SK-N-SH (cell line): ENCODE measurements around the gene DLG2. TPM values are rescaled to one million over a fixed set of nuclear protein-coding genes. Genes with fewer than 3 reads are reported as not detected.

Experiments
- CTCF ChIA-PET: fragments of 300-600, 350-600 bp; formaldehyde crosslinking; extraction: SDS; loops from one replicate; lab custom pipeline; 2021; lab: Yijun Ruan, JAX
- POLR2A ChIA-PET: fragments of 350-600 bp; sonication (Branson Sonifier 250); formaldehyde crosslinking; extraction: SDS; loops from one replicate; lab custom pipeline; 2020; ENCODE audit warnings: antibody characterized with exemption, inconsistent platforms; lab: Yijun Ruan, JAX
- DNase-seq: peaks from one replicate; pipeline ENCODE4 v3.0.0; 2012
- H2AFZ ChIP-seq: fragments of 200-600 bp; sonication (generic); 2 replicates; pipeline ENCODE4 v1.8.1; 2016; ENCODE audit warnings: antibody characterized with exemption, mild to moderate bottlenecking, low read depth
- H3F3A ChIP-seq: fragments of 200-600 bp; sonication (generic); replicated peaks from 2 replicates; pipeline ENCODE3; 2016; ENCODE audit warnings: antibody characterized with exemption, mild to moderate bottlenecking; ENCODE audit not compliant: insufficient read depth
- H3K27ac ChIP-seq, 2 experiments: fragments of 200-500 bp in 1 of 2; fragments of 200-600 bp in 1 of 2; sonication (Bioruptor generic) in 1 of 2; sonication (generic), shearing (Covaris generic) in 1 of 2; 2 replicates each; pipeline versions ENCODE4 v1.5.1 to v1.6.1; 2014 to 2016; ENCODE audit warnings: low read depth in 2 of 2, inconsistent platforms in 1 of 2, low read length in 1 of 2, mild to moderate bottlenecking in 1 of 2, mixed read lengths in 1 of 2
- H3K27me3 ChIP-seq: fragments of 200-600 bp; sonication (generic), shearing (Covaris generic); 2 replicates; pipeline ENCODE4 v1.6.1; 2016; ENCODE audit warnings: mixed run types; ENCODE audit not compliant: insufficient read depth
- H3K36me3 ChIP-seq, 2 experiments: fragments of 200-500 bp in 1 of 2; fragments of 200-600 bp in 1 of 2; sonication (Bioruptor generic) in 1 of 2; sonication (generic) in 1 of 2; replicated peaks in 1 of 2; 2 replicates each; pipeline versions ENCODE3 to v1.5.1; 2014 to 2016; ENCODE audit warnings: low read length in 1 of 2, mild to moderate bottlenecking in 1 of 2; ENCODE audit not compliant: insufficient read depth in 2 of 2, control insufficient read depth in 1 of 2
- H3K4me1 ChIP-seq, 2 experiments: fragments of 200-500 bp in 1 of 2; fragments of 200-600 bp in 1 of 2; sonication (Bioruptor generic) in 1 of 2; sonication (generic), shearing (Covaris generic) in 1 of 2; 2 replicates each; pipeline versions ENCODE4 v1.5.1 to v1.6.1; 2014 to 2016; ENCODE audit warnings: low read depth in 1 of 2, low read length in 1 of 2, mixed run types in 1 of 2; ENCODE audit not compliant: insufficient read depth in 2 of 2, control insufficient read depth in 1 of 2
- H3K4me2 ChIP-seq: fragments of 200-600 bp; sonication (generic), shearing (Covaris generic); 2 replicates; pipeline ENCODE4 v1.6.1; 2017; ENCODE audit warnings: mixed run types
- H3K4me3 ChIP-seq, 2 experiments: fragments of 200-500 bp in 1 of 2; fragments of 200-600 bp in 1 of 2; sonication (Bioruptor generic) in 1 of 2; sonication (generic), shearing (Covaris generic) in 1 of 2; 2 replicates each; pipeline versions ENCODE4 v1.5.1 to v1.8.1; 2014 to 2016; ENCODE audit warnings: low read depth in 2 of 2, inconsistent platforms in 1 of 2, low read length in 1 of 2, mild to moderate bottlenecking in 1 of 2, mixed read lengths in 1 of 2, moderate library complexity in 1 of 2
- H3K79me2 ChIP-seq: fragments of 200-600 bp; sonication (generic); 2 replicates; pipeline ENCODE4 v1.8.1; 2017; ENCODE audit warnings: mild to moderate bottlenecking; ENCODE audit not compliant: insufficient read depth
- H3K9ac ChIP-seq: fragments of 200-600 bp; sonication (generic); 2 replicates; pipeline ENCODE4 v1.6.1; 2017; ENCODE audit warnings: mixed run types
- H3K9me2 ChIP-seq: fragments of 200-600 bp; sonication (generic); 2 replicates; pipeline ENCODE4 v1.6.1; 2017; ENCODE audit warnings: mixed run types
- H3K9me3 ChIP-seq: fragments of 200-600 bp; sonication (generic); 2 replicates; pipeline ENCODE4 v1.6.1; 2017; ENCODE audit warnings: mixed run types, mild to moderate bottlenecking, moderate library complexity
- H4K20me1 ChIP-seq: fragments of 200-600 bp; sonication (generic); 2 replicates; pipeline ENCODE4 v1.6.1; 2017; ENCODE audit warnings: mild to moderate bottlenecking, mixed run types; ENCODE audit not compliant: insufficient read depth
- ELF1 ChIP-seq: IDR thresholded peaks from 2 replicates; pipeline ENCODE4 v1.4.0; 2012
- EP300 ChIP-seq, 2 experiments: IDR thresholded peaks; 2 replicates each; pipeline versions ENCODE4 v1.4.0 to v1.6.1; 2012; ENCODE audit warnings: borderline replicate concordance in 1 of 2, low read depth in 1 of 2, low read length in 1 of 2
- EZH2phosphoT487 ChIP-seq: fragments of 200-600 bp; sonication (generic); IDR thresholded peaks from 2 replicates; pipeline ENCODE4 v1.6.1; 2017; ENCODE audit warnings: low read depth, mixed run types, mild to moderate bottlenecking, antibody characterized with exemption, moderate library complexity, borderline replicate concordance
- FOSL2 ChIP-seq: IDR thresholded peaks from 2 replicates; pipeline ENCODE4 v1.4.0; 2012; ENCODE audit warnings: low read depth, mild to moderate bottlenecking, moderate library complexity, borderline replicate concordance
- FOXJ3 ChIP-seq: sonication (generic); formaldehyde crosslinking; IDR thresholded peaks from 2 replicates; pipeline ENCODE4 v1.5.1; 2020; ENCODE audit warnings: mild to moderate bottlenecking, missing genetic modification reagents
- FOXM1 ChIP-seq: IDR thresholded peaks from 2 replicates; pipeline ENCODE4 v1.4.0; 2012; ENCODE audit warnings: low read depth, mild to moderate bottlenecking
- GABPA ChIP-seq: IDR thresholded peaks from 2 replicates; pipeline ENCODE4 v1.4.0; 2012; ENCODE audit warnings: low read depth, mild to moderate bottlenecking
- GATA2 ChIP-seq: sonication (generic); formaldehyde crosslinking; IDR thresholded peaks from 2 replicates; pipeline ENCODE4 v1.5.0; 2020; ENCODE audit warnings: mild to moderate bottlenecking, missing genetic modification reagents
- MEF2A ChIP-seq: IDR thresholded peaks from 2 replicates; pipeline ENCODE4 v1.4.0; 2012; ENCODE audit warnings: low read depth, borderline replicate concordance
- MXI1 ChIP-seq: IDR thresholded peaks from 2 replicates; pipeline ENCODE4 v1.6.1; 2012; ENCODE audit warnings: mild to moderate bottlenecking, low read depth, low read length, improper control_type of control experiment
- NFIC ChIP-seq: IDR thresholded peaks from 2 replicates; pipeline ENCODE4 v1.4.0; 2012; ENCODE audit warnings: borderline replicate concordance
- RAD21 ChIP-seq: IDR thresholded peaks from 2 replicates; pipeline ENCODE4 v1.6.1; 2012; ENCODE audit warnings: mild to moderate bottlenecking, low read length
- RFX5 ChIP-seq: IDR thresholded peaks from 2 replicates; pipeline ENCODE4 v1.6.1; 2012; ENCODE audit warnings: mild to moderate bottlenecking, improper control_type of control experiment, low read length
- SIN3A ChIP-seq: IDR thresholded peaks from 2 replicates; pipeline ENCODE4 v1.6.1; 2012; ENCODE audit warnings: low read depth, mild to moderate bottlenecking, low read length, moderate library complexity, borderline replicate concordance
- TAF1 ChIP-seq: IDR thresholded peaks from 2 replicates; pipeline ENCODE4 v1.6.1; 2012; ENCODE audit warnings: low read depth, mild to moderate bottlenecking, low read length, moderate library complexity, borderline replicate concordance
- TCF12 ChIP-seq: IDR thresholded peaks from 2 replicates; pipeline ENCODE4 v1.4.0; 2012
- WGBS: methylation state at CpG from one replicate; pipeline ENCODE4 v1.1.6; 2017; ENCODE audit warnings: low lambda C conversion rate; 5-methylcytosine and 5-hydroxymethylcytosine counted together
- polyA plus RNA-seq, 3 experiments: library from polyadenylated mRNA; depleted of rRNA; stranded (reverse); fragments of >200 nt; gene quantifications; 2 replicates each; pipeline ENCODE4 v1.2.3, GENCODE V29; 2012
- TF ChIP-seq, protein P1 (sequence below): IDR thresholded peaks from 2 replicates; pipeline ENCODE4 v1.4.0; 2012; ENCODE audit warnings: low read depth, borderline replicate concordance
- TF ChIP-seq, protein P2 (sequence below): IDR thresholded peaks from 2 replicates; pipeline ENCODE4 v1.6.1; 2012; ENCODE audit warnings: mild to moderate bottlenecking, low read depth, low read length, moderate library complexity
- TF ChIP-seq, protein P3 (sequence below): fragments of 200-600 bp; sonication (generic); IDR thresholded peaks from 2 replicates; pipeline ENCODE4 v1.6.1; 2017; ENCODE audit warnings: antibody characterized with exemption, mild to moderate bottlenecking, moderate library complexity

DLG2 gene
- polyA plus RNA-seq, 1 of the 3 experiments (the other 2 are of a cell fraction) = 0.21 TPM

DNA sequence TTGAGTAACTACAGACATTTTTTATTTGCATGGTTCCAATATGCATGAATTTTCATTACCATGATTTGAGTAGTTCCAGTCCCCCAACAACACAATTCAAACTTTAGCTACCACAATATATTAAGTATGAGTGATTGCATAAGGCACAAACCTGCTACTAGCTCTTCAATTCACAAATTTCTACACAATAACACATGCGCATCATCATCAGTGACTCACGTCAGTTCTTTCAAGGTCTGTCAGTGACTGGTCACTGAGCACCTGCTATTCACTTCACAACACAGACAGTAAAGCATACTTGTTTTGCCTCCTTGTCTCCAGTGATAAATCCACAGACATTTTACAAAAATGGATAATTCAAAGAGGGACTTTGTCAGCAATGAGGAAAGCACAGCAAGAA, 1905.9 kb downstream of the DLG2 start:
- Histone ChIP-seq H3K9me2 (no peaks in the 10 kb centered on the region), H4K20me1 (no peaks in the 10 kb centered on the region), H3K9ac (no peak overlapping the region), H3K27ac (no peak overlapping the region), H3K79me2 (no peaks in the 10 kb centered on the region), H3K36me3 (no peaks in the 10 kb centered on the region), H3K27me3 (no peaks in the 10 kb centered on the region), H3K4me2 (no peak overlapping the region), H2AFZ (no peak overlapping the region), H3K9me3 (no peaks in the 10 kb centered on the region), H3K4me3 (no peak overlapping the region), H3K4me1 (peaks cover 13 to 24% of the 10 kb centered on the region in 2 experiments; a peak in 3 of 4 replicates), H3F3A (no peaks in the 10 kb centered on the region)
- WGBS = 69% methylated on average over 2 of the region's 2 CpGs
- ChIA-PET CTCF (no interaction called here), POLR2A (no interaction called here)
- no peak for DNase-seq
- TF ChIP-seq ELF1 = no peak
- no peak for TF ChIP-seq TAF1
- TF ChIP-seq FOXJ3 = no peak

DNA sequence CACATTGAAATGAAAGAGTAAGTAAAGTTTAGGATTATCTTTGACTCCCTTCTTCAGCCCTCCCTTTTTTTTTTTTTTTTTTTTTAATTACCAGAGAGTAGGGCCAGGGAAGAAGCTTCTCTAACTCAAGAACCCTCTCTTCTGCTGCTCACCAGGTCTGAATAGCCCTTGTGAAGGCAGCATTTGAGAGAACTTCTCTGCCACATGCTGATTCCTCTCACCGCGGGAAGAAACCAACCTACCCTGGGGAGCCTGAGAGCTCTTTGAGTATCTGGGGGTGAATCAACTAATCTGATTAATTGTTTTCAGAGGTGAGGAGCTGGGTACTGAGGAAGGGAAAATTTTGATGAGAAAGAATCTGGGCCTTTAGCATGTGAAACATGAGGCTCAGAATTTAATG, 1906.5 kb downstream of the DLG2 start:
- TF ChIP-seq SIN3A (no peak), FOXM1 (no peak), NFIC (no peak), RFX5 (no peak), MEF2A (no peak), GATA2 (CRISPR knock-in tag) (no peak), FOSL2 (no peak), GABPA (no peak), EZH2phosphoT487 (no peak), TCF12 (no peak), MXI1 (no peak), EP300 (IDR thresholded peaks at IDR 0.05; ENCODE audit: borderline replicate concordance in 1 of 2, low read depth in 1 of 2, low read length in 1 of 2) (no peak), RAD21 (no peak)
- TF ChIP-seq, protein P1, sequence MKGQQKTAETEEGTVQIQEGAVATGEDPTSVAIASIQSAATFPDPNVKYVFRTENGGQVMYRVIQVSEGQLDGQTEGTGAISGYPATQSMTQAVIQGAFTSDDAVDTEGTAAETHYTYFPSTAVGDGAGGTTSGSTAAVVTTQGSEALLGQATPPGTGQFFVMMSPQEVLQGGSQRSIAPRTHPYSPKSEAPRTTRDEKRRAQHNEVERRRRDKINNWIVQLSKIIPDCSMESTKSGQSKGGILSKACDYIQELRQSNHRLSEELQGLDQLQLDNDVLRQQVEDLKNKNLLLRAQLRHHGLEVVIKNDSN = no peak
- TF ChIP-seq, protein P2, sequence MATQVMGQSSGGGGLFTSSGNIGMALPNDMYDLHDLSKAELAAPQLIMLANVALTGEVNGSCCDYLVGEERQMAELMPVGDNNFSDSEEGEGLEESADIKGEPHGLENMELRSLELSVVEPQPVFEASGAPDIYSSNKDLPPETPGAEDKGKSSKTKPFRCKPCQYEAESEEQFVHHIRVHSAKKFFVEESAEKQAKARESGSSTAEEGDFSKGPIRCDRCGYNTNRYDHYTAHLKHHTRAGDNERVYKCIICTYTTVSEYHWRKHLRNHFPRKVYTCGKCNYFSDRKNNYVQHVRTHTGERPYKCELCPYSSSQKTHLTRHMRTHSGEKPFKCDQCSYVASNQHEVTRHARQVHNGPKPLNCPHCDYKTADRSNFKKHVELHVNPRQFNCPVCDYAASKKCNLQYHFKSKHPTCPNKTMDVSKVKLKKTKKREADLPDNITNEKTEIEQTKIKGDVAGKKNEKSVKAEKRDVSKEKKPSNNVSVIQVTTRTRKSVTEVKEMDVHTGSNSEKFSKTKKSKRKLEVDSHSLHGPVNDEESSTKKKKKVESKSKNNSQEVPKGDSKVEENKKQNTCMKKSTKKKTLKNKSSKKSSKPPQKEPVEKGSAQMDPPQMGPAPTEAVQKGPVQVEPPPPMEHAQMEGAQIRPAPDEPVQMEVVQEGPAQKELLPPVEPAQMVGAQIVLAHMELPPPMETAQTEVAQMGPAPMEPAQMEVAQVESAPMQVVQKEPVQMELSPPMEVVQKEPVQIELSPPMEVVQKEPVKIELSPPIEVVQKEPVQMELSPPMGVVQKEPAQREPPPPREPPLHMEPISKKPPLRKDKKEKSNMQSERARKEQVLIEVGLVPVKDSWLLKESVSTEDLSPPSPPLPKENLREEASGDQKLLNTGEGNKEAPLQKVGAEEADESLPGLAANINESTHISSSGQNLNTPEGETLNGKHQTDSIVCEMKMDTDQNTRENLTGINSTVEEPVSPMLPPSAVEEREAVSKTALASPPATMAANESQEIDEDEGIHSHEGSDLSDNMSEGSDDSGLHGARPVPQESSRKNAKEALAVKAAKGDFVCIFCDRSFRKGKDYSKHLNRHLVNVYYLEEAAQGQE = no peak
- TF ChIP-seq, protein P3, sequence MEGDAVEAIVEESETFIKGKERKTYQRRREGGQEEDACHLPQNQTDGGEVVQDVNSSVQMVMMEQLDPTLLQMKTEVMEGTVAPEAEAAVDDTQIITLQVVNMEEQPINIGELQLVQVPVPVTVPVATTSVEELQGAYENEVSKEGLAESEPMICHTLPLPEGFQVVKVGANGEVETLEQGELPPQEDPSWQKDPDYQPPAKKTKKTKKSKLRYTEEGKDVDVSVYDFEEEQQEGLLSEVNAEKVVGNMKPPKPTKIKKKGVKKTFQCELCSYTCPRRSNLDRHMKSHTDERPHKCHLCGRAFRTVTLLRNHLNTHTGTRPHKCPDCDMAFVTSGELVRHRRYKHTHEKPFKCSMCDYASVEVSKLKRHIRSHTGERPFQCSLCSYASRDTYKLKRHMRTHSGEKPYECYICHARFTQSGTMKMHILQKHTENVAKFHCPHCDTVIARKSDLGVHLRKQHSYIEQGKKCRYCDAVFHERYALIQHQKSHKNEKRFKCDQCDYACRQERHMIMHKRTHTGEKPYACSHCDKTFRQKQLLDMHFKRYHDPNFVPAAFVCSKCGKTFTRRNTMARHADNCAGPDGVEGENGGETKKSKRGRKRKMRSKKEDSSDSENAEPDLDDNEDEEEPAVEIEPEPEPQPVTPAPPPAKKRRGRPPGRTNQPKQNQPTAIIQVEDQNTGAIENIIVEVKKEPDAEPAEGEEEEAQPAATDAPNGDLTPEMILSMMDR = no peak
- Histone ChIP-seq H4K20me1 (no peaks in the 10 kb centered on the region), H2AFZ (no peak overlapping the region), H3K9me2 (no peaks in the 10 kb centered on the region), H3K4me1 (peaks cover 11 to 24% of the 10 kb centered on the region in 2 experiments; a peak in 3 of 4 replicates), H3K9me3 (no peaks in the 10 kb centered on the region), H3K27ac (no peak overlapping the region), H3K27me3 (no peaks in the 10 kb centered on the region), H3K36me3 (no peaks in the 10 kb centered on the region), H3K4me3 (no peak overlapping the region), H3K4me2 (no peak overlapping the region), H3K9ac (no peak overlapping the region), H3F3A (no peaks in the 10 kb centered on the region), H3K79me2 (no peaks in the 10 kb centered on the region)
- POLR2A ChIA-PET = no interaction called here
- 94% methylated on average over 2 of the region's 2 CpGs for WGBS
- CTCF ChIA-PET = no interaction called here
- no peak for DNase-seq
